Large intestine (tissue), 3 donors: ENCODE results near the gene TMUB1. TPM values are rescaled to one million over a fixed set of nuclear protein-coding genes. Genes with fewer than 3 reads are reported as not detected.
A peak's percentile ranks its signal among the peaks of the same experiment; 100 is the strongest.

ENCODE experiments used
- DNase-seq, 2 donors: peaks; one replicate each; pipeline versions ENCODE4 v3.0.0 to v3.0.0-alpha.2; 2013
- H3K27ac ChIP-seq: one replicate; pipeline ENCODE4 v1.5.1; 2013; ENCODE audit warnings: low read length
- H3K27me3 ChIP-seq: 2 replicates; pipeline ENCODE4 v1.6.1; 2013; ENCODE audit warnings: low read length; ENCODE audit not compliant: control insufficient read depth, insufficient read depth
- H3K36me3 ChIP-seq: 2 replicates; pipeline ENCODE4 v1.6.1; 2013; ENCODE audit warnings: low read length; ENCODE audit not compliant: control insufficient read depth, insufficient read depth
- H3K4me1 ChIP-seq: one replicate; pipeline ENCODE4 v1.6.1; 2013; ENCODE audit warnings: low read length; ENCODE audit not compliant: control insufficient read depth, insufficient read depth
- H3K4me3 ChIP-seq: one replicate; pipeline ENCODE4 v1.5.1; 2013; ENCODE audit warnings: low read length
- H3K9me3 ChIP-seq: one replicate; pipeline ENCODE4 v1.6.1; 2013; ENCODE audit warnings: mild to moderate bottlenecking, low read depth, low read length, moderate library complexity; ENCODE audit not compliant: control insufficient read depth
- whole genome bisulfite sequencing: methylation state at CpG from one replicate; pipeline ENCODE4 v1.1.5; 2013; ENCODE audit warnings: low lambda C conversion rate; ENCODE audit not compliant: insufficient coverage; 5-methylcytosine and 5-hydroxymethylcytosine counted together
- polyA plus RNA-seq: library from polyadenylated mRNA; unstranded; fragments of 120-200 nt; gene quantifications from one replicate; pipeline ENCODE4 v1.2.1, GENCODE V29; 2013

TMUB1 gene
- polyA plus RNA-seq, 1 donor: 61.8 TPM

DNA sequence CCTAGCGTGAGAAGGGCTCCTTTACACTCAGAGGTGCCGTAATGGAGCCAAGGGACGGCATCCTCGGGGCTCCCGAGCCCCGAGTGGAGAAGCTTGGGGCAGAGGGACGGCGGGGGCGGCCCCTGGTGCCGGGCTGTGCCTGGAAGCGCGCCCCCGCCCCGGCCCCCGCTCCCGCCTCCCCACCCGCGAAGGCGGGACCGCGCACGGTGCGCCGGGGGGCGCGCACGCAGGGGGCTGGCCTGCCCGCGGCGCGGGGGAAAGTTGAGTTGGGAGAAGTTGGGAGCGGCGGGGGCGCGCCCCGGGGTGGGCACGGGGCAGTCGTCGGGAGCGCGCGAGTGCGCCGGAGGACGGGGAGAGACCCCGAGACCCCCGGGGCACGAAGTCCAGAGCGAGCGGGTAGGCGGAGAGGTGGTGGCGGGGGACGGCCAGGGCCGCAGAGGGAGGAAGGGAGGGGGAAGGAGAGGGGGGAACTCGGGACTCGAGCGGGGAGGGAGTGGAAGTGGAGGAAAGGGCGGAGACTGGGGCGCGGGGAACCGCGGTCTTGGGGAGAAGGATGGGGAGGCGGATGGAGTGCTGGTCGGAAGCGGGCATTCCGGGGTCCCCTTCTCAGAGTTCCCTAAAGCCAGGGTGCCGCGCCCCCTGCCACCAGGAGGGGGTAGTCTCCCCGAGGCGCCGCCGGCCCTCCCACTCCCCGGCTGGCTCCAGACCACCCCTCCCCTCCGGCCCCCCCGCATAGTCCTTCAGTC lies 23.8 kb downstream of the TMUB1 start, which contains the start of gene SLC4A2:
Gene SLC4A2, plus strand, starts transcription at position 223 of the 746 bp plus-strand sequence. CDS start 2,399 bp downstream, outside the sequence.
- H3K27ac ChIP-seq: peak within 1 kb of the TSS; percentile 96
- peaks cover 5% of the 10 kb centered on the region for H3K36me3 ChIP-seq
- no peaks in the 10 kb centered on the region for H3K9me3 ChIP-seq
- no peaks in the 10 kb centered on the region for H3K27me3 ChIP-seq
- WGBS: no CpG with 5 or more reads among the region's 75 CpGs
- H3K4me1 ChIP-seq: peaks cover 52% of the 10 kb centered on the region
- DNase-seq: peak; percentile 72 to 91
- peak within 1 kb of the TSS; percentile 89 for H3K4me3 ChIP-seq

DNA sequence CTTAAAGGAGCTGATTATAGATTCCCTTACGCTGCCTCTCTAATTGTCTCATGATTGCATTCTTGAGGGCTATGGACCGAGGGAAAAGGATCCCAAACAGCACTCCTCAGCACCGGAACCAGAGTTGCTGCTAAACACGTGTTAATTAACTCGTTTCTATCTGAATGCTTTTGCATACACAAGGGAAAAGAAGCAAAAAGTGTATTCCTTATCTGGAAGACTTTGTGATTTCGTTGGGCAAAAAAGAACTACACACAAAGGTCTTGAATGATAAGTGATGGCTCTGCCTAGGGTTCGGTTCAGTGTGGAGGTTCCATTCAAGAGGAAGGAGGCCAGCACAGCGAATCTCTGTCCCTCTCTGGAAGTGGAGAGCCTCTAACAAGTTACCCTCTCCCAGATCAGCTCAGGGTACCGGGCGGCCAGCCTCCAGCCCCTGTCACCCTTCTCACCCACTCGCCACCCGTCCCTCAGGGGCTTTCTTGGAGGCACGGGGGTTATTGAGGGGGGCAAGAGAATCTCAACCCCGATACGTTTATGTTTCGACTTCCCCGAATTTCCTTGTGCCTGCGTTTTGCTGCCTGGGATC lies 24.4 kb downstream of the TMUB1 start:
- no peaks in the 10 kb centered on the region for H3K9me3 ChIP-seq
- H3K27me3 ChIP-seq: no peaks in the 10 kb centered on the region
- H3K4me3 ChIP-seq: peak overlapping the region; percentile 89
- no CpG with 5 or more reads among the region's 18 CpGs for WGBS
- no peak for DNase-seq
- peaks cover 50% of the 10 kb centered on the region for H3K4me1 ChIP-seq
- H3K36me3 ChIP-seq: peaks cover 4% of the 10 kb centered on the region
- peak overlapping the region; percentile 96 for H3K27ac ChIP-seq

DNA sequence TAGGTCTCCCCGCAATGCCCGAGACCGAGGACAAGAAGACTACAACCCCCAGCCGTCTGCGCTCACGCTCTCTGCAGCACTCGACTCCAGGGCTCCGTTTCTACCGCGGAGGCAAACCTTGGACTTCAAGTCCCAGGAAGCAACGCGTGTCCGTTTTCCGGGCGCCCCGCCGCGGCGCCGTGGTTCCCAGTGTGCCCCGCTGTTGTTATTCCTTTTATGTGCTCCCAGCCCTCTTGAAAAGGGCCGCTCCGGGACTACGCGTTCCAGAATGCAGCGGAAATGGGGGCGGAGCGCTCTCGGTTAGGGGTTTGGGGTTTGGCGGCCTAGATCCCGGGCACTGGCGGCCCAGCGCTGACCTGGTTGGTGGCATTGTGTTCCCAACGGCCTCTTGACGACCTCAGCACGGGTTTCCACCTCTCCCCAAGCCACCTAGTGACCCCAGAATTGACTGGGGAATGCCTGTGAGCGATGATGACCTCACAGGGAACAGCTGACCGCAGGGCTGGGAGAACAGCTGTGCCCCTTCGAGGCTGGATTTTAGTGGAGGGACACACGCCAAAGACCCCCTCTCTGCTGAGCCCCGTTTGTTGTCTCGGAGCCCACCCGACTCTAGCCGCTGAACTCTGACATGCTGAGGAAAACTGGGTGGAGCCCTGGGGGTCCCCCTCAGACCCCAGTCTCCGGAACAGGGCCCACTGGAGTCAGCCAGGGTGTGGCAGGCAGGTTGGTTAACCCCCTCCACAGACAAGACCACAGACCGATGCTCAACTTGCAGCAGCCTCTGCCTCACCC lies 25.1 kb downstream of the TMUB1 start:
- Histone ChIP-seq H3K36me3 (peaks cover 5% of the 10 kb centered on the region), H3K4me3 (peak overlapping the region; percentile 89), H3K9me3 (no peaks in the 10 kb centered on the region), H3K27ac (peak overlapping the region; percentile 96), H3K4me1 (peaks cover 43% of the 10 kb centered on the region), H3K27me3 (no peaks in the 10 kb centered on the region)
- no CpG with 5 or more reads among the region's 46 CpGs for WGBS
- DNase-seq: peak; percentile 100

DNA sequence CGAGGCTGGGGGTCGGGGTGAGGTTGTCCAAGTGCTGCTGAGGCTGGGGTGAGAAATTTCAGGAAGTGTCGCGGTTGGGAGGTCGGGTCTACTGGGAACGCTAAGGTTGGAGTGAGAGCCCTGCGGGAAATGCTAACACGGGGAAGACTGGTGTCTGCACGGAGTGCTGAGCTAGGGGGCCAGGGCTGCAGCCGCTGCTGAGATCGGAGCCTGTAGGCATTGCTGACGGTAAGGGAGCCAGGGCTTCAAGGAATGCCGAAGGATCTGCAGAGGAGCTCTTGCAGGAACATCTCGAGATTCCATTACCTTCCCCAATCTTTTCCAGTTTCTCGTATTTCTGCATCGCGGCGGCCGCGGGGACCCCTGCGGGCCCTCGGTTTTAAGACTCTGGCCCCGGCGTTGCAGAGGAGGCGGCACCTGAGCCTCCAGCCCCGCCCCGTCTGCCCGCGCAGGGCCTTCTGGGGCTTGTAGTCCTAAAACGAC lies 25.7 kb downstream of the TMUB1 start, which contains the start of gene CDK5:
Gene CDK5, minus strand, starts transcription at position 392 of the 483 bp plus-strand sequence. Its CDS starts 49 bp downstream, at position 343.
- peak within 1 kb of the TSS; percentile 89 for H3K4me3 ChIP-seq
- H3K36me3 ChIP-seq: peaks cover 5% of the 10 kb centered on the region
- peak within 1 kb of the TSS; percentile 96 for H3K27ac ChIP-seq
- no CpG with 5 or more reads among the region's 30 CpGs for WGBS
- H3K4me1 ChIP-seq: peaks cover 43% of the 10 kb centered on the region
- H3K27me3 ChIP-seq: no peaks in the 10 kb centered on the region
- no peak for DNase-seq
- H3K9me3 ChIP-seq: no peaks in the 10 kb centered on the region

DNA sequence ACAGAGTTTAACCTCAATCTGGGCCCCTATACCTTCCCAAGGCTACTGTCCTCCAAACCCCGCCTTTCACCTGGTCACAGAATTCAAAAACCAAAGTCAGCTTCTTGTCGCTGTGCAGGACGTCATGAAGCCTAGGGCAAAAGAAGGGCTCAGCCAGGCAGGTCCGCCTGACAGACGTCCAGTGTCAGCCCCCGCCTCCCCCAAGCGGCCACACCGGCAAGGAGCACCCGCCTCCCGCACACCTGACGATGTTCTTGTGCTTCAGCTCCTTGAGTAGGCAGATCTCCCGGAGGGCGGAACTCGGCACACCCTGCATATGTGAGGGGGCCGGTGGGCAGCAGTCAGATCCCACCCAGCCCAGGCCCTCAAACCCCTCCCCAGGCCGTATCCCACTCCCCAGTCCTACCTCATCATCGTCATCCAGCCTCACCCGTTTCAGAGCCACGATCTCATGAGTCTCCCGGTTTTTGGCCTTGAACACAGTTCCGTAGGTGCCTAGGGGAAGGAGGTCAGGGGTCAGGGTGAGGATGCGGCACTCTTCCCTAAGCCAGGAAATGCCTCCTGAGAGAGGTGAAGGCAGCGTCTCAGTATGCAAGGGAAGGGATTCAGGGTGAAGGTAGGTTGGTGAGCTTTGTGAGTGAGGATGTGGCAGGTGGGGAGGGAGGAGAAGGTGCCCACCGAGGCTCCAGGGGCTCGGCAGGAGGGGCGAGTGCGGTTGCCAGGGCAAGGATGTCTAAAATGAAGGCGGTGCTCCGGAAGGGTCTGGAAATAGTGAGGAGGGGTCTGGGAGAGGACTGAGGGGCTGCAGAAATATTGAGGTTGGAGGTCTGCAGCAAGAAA lies 26.4 kb downstream of the TMUB1 start:
- WGBS: no CpG with 5 or more reads among the region's 29 CpGs
- H3K27me3 ChIP-seq: no peaks in the 10 kb centered on the region
- no peaks in the 10 kb centered on the region for H3K9me3 ChIP-seq
- no peak overlapping the region for H3K27ac ChIP-seq
- H3K4me1 ChIP-seq: peaks cover 39% of the 10 kb centered on the region
- H3K4me3 ChIP-seq: peak overlapping the region; percentile 89
- H3K36me3 ChIP-seq: peaks cover 5% of the 10 kb centered on the region
- DNase-seq: peak in 1 of 2 donors; percentile 57

DNA sequence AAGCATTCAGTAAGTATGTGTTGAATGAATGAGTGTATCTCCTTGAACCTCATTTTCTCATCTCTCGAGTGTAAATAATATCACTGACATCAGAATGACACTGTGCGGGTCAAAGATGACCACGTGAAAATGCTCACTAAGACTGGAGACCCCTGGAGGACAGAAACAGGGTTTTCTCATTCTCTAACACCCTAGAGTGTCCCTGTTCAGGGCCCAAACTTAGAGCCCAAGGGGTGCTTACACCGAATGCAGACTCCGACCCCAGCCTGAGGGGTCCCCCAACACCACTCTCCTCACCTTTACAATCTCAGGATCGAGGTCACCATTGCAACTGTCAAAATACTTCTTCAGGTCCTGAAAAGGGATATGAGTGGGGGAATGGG lies 27.0 kb downstream of the TMUB1 start:
- H3K4me1 ChIP-seq: peaks cover 33% of the 10 kb centered on the region
- no peaks in the 10 kb centered on the region for H3K27me3 ChIP-seq
- no CpG with 5 or more reads among the region's 6 CpGs for WGBS
- no peak for DNase-seq
- no peak overlapping the region for H3K27ac ChIP-seq
- H3K36me3 ChIP-seq: peaks cover 5% of the 10 kb centered on the region
- no peak overlapping the region for H3K4me3 ChIP-seq
- no peaks in the 10 kb centered on the region for H3K9me3 ChIP-seq

DNA sequence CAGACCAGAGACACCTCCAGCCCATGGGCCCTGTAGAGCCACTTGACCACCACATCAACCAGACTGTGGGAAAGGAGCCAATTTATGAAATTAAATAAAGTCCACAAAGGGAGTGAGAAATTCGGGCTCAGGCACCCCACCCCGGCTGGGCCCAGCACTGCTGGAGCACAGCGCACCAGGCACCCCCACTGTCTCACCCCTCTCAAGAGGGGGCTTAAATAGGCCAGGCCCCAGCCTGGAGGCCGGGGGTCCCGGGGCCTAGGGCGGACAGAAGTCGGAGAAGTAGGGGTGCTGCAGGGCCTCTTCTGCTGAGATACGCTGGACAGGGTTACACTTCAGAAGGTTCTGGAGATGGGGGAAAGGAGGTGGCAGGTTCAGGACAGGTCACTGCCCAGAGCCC lies 29.5 kb downstream of the TMUB1 start:
- peaks cover 5% of the 10 kb centered on the region for H3K36me3 ChIP-seq
- H3K27me3 ChIP-seq: peaks cover 19% of the 10 kb centered on the region
- no CpG with 5 or more reads among the region's 8 CpGs for WGBS
- no peaks in the 10 kb centered on the region for H3K9me3 ChIP-seq
- peaks cover 21% of the 10 kb centered on the region for H3K4me1 ChIP-seq
- H3K27ac ChIP-seq: no peak overlapping the region
- H3K4me3 ChIP-seq: no peak overlapping the region
- DNase-seq: no peak

DNA sequence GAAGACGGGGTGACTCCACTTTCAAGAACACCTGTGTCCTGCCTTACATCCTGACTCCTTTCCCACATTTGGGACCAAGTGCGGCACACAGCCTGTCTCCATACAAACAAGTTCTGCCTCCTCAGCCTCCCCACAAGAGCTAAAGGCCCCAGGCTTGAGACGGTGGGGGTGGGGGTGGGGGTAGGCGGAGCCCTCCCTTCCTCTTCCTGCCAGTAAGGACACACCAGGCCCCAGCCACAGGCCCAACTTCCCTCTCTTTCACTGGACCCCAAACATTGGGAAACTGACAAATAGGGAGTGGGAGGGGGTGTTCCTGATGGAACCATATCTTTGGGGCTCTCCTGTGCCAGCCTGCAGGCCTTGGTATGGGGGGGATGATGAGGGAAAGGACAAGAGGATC lies 30.2 kb downstream of the TMUB1 start:
- Histone ChIP-seq H3K36me3 (peaks cover 5% of the 10 kb centered on the region), H3K27me3 (peaks cover 19% of the 10 kb centered on the region), H3K27ac (no peak overlapping the region), H3K4me1 (peaks cover 14% of the 10 kb centered on the region), H3K9me3 (no peaks in the 10 kb centered on the region), H3K4me3 (no peak overlapping the region)
- WGBS: no CpG with 5 or more reads among the region's 4 CpGs
- DNase-seq: no peak

DNA sequence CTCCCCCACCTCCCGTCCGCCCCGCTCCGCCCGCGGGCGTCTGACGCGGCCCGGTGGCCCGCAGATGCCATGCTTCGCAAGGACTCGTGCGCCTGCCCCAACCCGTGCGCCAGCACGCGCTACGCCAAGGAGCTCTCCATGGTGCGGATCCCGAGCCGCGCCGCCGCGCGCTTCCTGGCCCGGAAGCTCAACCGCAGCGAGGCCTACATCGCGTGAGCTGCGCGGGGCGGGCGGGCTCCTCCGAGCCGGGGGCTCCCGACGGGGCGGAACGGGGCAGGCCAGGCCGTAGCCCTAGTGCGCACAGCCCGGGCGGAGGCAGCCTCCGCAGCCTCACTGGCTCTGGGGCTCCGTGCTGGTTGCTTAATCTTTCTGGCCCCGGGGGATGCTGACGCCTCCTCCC lies 32.2 kb downstream of the TMUB1 start:
- no peaks in the 10 kb centered on the region for H3K9me3 ChIP-seq
- DNase-seq: peak; percentile 68 to 79
- H3K27me3 ChIP-seq: peaks cover 19% of the 10 kb centered on the region
- peaks cover 10% of the 10 kb centered on the region for H3K36me3 ChIP-seq
- WGBS: no CpG with 5 or more reads among the region's 50 CpGs
- no peak overlapping the region for H3K4me3 ChIP-seq
- peaks cover 3% of the 10 kb centered on the region for H3K4me1 ChIP-seq
- no peak overlapping the region for H3K27ac ChIP-seq
